GM18868 (cell line): Measurements from ENCODE around the gene NPAS3.
A peak's percentile ranks its signal among the peaks of the same experiment; 100 is the strongest.

Experiments
- ATAC-seq: cut with Tn5 transposase; IDR thresholded peaks from one replicate; pipeline ENCODE4 v1.9.1; 2021; ENCODE audit warnings: mild to moderate bottlenecking, moderate library complexity; ENCODE audit not compliant: unreplicated experiment

The NPAS3 gene

DNA sequence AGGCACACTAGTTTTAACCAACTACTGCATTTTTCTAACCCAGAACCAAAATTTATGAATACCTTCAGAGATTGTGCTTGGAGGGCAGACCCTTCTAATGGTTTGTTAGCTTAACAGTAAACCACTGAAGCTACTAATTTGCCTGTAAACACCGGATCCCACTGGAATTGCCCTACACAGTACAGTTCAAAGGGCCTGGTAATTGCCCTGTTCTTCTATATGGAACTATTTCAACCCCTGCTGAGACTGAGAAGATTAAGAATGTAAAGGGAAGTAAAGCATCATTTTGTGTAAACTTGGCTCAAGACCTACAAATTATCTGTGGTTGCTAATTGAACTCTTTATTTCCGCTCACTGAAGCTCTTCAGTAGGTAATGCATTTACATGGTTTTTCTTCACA is 468.1 kb downstream of the NPAS3 start:
- ATAC-seq: no peak

DNA sequence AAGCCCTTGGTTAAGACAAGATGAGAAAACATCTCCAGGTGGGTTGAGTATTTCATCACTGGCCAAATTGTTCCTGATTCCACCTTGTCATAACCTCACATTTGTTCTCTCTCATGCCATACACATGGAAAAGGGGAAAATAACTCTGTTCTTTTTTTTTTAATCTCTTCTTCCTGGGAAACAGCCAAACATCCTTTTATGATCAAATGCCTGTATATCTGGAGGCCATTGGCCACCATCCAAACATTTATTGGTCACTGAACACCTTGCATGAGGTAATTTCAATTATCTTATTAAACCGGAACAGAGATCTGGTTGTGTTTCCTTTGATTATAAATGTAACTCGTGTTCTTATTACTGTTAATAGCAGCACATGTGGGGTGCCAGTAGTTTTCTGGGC is 469.6 kb downstream of the NPAS3 start:
- no peak for ATAC-seq

DNA sequence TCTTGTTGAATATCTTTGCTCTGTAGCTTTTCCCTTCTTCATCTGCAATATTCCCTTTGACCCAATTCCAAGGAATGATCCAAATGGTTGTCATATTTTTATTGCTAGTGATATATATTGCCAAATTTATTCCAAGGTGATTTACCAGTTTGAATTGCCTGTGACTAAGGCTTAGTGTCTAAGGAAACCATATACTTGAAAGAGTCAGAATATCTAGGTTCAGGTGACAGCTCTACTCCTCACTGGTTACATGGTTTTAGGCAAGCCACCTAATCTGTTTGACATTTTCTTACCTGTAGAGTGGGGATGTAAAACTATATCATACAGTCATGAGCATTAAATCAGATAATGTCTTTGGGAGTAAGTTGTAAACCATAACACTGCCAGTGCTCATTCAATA is 473.8 kb downstream of the NPAS3 start:
- ATAC-seq: no peak

DNA sequence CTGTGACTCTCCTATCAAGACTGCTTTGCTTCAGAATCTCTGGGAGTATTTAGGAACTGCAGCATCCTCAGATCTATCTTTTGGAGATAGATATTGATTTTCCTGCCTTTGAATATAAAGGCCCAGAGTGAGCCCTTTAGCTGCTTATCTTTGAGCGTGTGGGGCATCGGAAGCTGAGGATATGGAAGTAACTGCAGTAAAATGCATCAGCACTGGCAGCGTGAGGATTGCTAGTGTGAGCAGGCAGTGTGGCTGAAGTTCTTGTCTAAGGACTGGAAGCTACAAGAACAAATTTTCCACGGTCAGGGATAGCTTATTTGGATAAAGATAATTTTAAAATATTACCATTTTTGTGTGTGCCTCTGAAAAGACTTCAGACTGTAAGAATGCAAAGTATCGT is 474.7 kb downstream of the NPAS3 start:
- no peak for ATAC-seq

DNA sequence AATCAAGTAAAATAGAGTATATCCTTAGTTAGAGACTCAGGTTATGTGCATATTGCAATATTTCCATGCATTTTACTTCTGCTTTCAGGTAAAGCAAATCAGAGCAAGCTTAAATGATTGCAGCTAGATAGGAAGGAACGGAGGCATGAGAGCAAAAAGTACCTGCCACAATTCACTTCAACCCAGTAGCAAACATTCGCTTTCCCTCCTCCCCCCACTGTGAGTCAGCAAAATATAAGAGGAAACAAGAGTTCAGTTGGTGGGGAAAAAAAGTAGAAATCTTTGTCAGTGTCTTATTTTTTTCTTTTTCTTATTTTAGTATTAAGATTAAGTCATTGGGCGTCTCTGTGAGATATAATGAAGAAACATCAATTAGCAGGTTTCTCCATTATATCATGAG is 475.4 kb downstream of the NPAS3 start:
- peak; percentile 81 for ATAC-seq

DNA sequence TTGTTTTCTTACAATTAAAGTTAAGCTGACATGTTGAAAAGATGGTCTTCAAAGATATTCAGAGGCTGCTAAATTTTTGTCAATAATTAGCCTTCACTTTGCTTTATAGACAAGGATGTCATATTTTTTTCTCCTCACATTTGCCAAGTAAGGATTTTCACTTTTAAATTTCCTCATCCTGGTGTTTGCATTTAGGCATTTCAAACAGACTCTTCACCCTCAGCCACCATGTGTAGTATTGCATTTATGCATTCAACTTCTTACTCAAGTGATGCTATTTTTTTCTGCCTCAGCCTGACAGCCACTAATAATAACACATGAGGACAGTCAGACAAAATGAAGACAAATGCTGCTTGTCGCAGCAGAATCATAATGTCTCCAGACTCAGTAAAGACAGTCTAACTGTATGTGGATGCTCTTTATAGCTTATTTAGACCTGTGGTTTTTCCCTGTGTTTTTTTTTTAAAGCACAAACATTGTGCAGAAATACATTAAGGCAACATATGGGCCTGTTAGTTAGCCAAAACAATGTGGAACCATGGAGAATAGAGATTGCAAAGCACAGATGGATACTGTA is 481.5 kb downstream of the NPAS3 start:
- no peak for ATAC-seq

DNA sequence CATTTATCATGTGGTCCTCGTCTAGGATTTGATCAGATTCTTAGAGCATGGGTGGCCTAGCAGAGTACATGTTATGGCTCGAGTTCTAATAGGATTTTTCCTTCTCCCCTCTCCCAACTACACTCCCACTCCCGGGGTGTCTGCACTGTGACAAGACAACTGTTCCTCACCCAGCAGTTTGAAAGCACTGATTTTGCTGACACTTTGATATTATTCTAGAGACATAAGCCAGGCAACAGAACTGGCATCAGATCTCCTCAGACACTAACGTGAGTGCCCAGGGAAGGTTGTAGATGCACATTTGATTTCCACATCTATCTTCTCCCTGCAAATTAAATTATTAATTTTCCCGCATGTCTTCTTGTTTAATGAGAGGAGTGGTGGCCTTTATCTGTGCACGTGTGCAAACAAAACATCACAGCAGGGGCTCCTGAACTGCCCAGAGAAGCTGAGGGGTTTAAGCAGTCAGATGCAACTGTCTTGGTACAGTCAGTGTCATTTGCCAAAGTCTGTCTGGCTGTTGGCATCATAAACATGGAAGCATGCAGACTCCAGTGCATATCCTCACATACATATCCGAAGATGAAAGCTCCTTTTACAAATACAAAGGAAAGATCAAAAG is 491.8 kb downstream of the NPAS3 start:
- ATAC-seq: no peak

DNA sequence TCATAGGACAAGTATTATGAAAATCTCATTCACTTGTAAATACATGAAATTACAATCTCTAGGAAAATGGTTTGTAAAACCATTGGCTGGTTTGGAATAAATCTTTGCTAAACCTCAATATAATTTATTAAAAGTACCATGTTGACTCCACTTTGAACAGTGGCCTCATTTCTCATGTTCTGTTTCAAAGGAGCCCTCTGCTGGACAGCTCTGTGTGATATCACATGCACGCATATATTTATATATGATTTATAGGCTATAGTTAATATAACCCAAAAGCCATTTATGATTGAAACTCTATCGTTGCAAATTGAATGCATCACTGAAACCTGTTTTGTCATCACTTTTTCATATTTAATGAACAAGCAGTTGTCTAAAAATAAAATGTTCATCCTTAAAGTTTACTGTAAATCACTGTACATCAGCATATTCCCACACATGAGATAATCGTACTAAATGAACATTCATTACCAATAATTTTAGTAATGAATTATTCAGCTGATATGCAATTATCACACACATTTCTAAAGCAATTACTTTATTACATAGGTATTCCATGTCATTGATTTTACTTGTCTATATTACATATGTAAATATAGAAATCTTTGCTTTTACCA is 493.8 kb downstream of the NPAS3 start:
- no peak for ATAC-seq

DNA sequence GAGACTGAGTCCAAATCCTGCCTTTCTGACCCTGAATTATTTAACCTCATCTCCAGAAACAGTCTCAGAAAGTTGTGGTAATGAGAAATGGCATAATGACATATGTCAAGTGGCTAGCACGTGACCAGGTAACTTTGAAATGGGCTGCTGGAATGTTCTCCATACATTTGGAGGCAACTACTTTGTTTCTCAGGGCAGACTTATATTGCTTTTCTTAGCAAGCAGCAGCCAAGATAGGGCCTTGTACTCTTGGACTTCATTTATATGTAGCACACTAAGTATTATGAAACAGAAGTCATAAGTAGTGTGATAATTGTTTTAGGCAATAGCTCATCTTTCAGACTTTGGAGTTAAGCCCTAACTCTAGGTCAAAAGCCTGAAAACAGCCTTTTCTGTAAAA is 494.7 kb downstream of the NPAS3 start:
- no peak for ATAC-seq

DNA sequence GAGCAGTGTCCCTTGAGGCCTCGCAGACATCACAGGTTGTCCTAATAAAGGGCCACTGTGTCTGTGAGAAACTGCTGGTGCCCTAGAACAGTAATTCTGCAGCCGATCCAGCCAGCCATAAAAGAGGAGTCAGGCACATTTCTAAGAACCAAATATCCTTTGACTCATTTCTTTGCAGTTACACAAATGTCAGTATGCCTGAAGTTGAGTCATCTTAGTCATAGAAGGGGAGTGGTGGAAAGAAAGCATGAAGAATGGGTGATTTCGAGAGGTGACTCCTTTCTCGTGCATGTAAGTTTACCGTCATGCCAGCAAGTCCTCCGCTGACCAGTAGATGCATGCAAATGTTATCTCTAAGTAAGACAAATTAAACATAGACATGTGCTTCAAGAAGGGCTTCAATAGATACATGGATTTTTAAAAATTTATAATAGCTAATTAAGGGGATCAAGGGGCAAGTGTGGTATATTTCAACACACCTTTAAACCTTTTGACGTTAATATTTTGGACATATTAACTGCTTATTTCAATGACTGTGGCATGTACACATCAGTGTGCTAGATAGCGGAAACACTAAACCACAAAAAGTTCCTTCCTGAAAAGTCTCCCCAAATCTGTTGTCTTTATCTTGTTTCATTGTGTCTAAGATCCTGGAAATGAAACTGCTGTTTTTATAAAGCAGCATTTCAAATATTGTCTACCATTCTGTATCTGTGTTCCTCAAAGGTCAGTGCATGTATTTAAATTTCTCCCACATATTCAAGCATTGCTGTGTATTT is 497.4 kb downstream of the NPAS3 start:
- no peak for ATAC-seq

DNA sequence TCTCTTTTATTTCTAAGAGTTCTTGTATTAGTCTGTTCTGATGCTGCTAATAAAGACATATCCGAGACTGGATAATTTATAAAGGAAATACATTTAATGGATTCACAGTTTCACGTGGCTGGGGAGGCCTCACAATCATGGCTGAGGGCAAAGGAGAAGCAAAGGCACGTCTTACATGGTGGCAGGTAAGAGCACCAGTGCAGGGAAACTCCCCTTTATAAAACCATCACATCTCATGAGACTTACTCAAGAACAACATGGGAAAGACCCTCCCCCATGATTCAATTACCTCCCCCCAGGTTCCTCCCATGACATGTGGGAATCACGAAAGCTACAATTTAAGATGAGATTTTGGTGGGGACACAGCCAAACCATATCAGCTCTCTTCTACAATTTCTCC is 503.0 kb downstream of the NPAS3 start:
- no peak for ATAC-seq

DNA sequence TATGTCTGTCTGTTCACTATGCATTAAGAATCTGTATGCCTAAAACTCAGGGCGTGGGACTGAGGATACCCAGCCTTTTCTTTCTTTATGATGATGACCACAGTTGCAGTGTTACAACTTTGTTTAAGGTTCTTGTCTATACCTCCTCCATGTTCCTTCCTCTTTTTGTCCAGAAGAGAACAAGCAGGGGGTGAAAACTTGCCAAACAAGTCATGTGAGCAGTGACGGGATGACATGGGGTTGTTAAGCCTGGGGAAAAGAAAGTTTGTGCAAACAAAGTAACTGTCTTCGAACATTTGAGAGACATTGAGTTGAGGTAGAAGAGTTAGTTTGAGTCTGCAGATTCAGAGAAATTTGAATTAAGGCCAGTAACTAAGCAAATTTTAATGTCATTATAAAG is 505.5 kb downstream of the NPAS3 start:
- no peak for ATAC-seq

DNA sequence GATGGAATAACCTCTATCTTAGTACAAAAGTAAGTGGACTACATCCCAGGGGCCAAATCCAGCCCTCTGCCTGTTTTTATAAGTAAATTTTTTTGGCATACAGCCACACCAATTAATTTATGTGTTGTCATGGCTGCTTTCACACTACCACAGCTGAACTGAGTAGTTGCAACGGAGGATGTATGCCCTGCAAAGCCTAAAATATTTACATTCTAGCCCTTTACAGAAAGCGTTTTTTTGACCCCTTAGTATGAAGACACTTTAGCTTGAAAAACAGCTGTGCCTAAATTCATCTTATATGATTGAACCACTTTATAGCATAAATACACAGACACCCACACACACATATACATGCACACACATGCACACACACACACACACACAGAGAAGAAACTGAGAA is 510.6 kb downstream of the NPAS3 start:
- no peak for ATAC-seq

DNA sequence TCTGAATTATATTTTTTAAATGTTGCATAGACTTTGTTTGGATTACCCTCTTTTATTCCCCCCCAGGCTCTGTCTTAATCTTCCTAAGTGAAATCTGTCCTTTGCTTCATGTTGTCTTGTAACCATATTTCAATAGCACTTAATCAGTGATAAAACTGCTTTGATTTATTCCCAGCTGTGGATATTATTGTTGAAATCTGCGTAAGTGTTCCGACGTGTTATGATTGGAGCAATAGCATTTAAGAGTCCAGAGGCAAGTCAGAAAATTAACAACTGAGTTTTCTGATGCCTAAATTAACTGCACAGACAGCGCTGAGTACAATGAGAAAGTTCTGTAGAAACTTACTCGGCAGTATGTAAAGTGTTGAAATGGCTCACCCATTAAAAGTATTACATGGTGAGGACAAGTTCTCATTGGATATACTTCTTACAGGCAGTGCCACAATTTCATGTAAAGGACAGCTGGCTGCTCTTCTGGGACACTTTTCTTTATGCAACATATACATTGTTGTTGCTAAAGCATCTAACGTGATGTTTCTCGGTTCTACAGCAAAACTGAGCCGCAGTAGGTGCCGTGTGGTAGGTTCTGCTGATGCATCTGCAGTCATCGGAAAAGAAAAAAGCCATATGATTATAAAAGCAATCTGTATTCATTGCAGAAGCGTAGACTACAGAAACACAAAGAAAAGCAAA is 511.2 kb downstream of the NPAS3 start:
- ATAC-seq: no peak

DNA sequence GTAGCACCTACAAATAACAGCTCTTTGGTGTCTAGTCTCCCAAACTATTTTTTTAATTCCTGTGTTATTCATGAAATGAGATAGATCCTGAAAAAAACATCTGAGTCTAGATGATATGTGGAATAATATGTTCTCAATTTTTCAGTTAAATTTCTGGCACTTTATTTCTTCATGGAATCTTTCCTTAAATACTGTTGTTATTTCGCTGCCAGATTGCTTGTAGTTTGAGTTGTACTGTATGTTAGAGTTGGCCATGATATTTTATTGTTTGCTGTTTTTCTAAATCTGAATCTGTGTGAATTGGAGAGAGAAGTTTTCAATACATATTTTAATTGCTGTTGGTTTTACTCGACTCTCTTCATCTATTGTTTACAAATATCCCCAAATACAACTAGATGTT is 511.7 kb downstream of the NPAS3 start:
- ATAC-seq: no peak

DNA sequence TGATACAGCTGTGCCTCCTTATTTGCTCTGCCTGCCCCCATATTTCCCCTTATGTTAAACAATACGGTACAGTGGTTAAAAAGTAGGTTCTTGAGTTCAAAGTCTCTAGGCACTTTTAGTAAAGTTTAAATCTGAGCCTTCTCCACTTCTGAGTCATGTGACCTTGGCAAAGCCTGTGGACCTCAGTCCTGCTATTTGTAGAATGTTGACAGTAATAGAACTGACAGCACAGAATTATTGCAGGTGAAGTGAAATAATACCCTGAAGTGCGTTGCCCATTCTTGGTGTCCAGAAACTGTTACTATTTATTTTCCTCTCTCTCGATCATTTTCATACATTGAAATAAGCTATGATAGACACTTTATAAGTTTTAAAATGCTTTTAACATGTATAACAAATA is 512.5 kb downstream of the NPAS3 start:
- no peak for ATAC-seq

DNA sequence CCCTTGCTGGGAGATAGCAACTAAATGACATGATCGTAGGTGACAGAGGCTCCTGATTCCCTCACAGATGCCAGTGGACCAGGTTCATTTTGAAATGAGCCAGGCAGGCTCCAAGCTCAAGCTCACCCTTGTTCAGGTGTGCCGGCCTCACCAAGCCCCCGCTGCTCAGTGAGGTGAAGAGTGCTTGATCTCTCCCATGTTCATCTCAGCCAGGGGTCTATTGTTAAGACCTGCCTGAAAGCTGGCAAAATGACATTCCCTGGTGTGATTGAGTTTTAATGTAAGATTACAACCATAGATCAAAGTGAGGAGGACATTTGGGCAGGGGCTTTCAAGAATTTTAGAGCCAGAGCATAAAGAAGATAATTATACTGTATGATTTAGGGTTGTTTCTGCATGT is 514.3 kb downstream of the NPAS3 start:
- ATAC-seq: no peak

DNA sequence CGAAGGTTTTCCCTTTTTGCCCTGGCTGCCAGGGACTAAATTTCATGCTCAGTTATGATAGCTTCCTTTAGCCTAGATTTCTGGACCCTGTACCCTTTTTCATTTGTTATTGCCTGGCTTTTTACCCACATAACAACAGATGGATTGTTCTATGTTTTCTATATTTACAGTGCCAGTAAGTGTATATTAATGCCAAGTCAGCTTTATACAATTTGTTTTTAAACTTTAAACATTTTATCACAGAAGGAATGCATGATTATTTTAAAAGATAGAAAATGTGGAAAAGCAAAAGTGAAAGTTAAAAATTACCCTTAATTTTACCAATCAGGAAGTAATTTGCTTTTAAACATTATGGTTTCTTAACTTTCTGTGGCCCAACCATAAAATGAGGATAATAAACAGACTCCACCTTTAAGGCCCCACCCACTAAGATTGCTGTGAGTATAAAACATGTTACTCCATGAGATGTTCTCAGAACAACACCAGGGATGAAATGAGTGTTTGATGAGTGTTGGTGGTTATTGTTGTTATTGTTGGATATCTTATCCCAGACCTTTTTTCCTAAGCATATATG is 515.4 kb downstream of the NPAS3 start:
- no peak for ATAC-seq

DNA sequence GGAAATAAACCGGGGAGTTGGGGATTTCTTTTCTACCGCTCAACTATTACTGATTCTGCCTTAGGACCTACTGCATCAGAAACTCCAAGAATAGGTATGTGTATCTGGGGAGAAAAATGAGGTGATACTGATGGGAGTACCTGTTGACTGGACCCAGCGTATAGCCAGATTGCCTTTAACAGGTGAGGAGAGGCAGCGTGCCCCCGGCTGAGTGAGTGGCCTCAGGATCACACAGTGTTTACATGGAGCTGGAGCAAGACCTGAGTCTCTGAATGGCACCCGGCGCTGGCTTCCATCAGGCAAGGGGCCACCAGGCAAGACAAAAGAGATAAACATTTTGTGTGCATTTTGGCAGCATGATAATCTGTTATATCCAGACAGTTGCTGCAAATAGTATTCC is 516.0 kb downstream of the NPAS3 start:
- ATAC-seq: no peak

DNA sequence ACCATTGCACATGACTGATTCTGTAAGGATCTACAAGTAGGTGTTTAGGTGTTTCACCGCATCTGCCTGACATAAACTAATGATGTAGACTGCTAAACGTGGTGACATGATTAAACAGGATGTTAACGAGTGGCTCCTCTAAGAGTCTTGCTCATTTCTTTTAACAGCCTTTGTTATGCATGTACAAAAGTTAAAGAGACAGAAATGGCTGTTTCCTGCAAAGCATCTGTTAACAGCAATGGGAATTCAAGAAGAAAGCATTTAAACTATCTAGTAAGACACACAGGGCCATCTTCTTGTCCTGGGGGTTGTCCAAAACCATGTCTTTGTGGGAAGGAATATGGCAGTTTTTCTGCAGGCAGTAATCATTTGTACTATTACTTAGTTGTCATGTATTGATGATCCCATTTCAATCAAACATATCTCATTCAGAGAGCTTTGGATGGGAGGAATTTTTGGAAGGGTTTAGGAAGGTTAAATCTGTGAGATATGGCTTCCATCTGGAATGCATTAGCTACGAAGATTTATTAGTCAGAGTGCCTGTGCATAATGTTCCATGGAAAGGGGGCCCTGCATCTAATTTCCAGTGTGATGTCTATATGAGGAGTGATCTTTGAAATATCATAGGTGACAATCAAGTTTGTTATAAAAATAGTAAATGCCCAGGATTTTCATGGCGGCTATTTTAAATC is 517.1 kb downstream of the NPAS3 start:
- ATAC-seq: no peak

DNA sequence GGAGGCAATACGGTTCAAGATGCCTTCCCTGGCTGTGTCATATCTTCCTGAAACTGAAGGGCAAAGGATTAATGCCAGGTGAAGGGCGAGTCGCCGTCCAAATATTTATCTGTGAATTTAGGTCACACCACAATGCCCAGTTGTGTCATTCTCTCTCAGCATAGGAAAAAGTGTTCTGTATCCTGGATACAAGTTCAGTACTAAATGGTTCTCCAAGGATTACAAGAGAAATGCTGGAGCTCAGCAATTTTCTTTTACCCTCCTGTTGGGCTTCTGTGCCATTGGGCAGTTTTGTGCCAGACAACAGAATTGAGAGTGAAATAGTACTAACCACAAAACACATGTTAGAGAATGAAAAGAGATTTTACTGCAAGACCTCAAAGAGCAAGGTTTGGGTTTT is 518.3 kb downstream of the NPAS3 start:
- no peak for ATAC-seq
